Measurements from ENCODE around the gene DCAF6. TPM values are rescaled to one million over a fixed set of nuclear protein-coding genes. Genes with fewer than 3 reads are reported as not detected.

Gene DCAF6
- total RNA-seq, 1 donor from 2014 or later: 42.7 TPM

DNA sequence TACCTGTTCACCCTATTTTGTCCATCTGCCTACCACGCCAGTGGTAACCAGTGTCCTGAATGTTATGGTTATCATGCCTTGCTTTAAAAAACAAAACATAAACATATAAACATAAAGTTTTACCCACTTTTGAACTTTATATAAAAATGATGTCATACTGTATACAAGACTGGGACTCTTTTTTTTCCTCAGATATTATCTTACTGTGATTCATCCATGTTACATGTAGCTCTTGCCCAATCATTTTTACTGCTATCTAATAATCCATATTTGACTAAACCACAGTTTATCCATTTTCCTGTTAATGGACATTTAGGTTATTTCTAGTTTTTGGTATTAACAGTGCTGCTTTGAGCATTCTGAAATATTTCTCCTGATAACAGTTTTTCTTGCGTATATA is 121.4 kb downstream of the DCAF6 start:
- Mint-ChIP-seq H3K4me3 (ENCODE audit: low read depth) (no peak overlapping the region), H3K27ac (no peak overlapping the region), H3K36me3 (ENCODE audit: insufficient read depth) (peaks cover 4% of the 10 kb centered on the region), H3K9me3 (ENCODE audit: low read depth) (no peaks in the 10 kb centered on the region), H3K4me1 (ENCODE audit: low read depth) (no peaks in the 10 kb centered on the region), H3K27me3 (no peaks in the 10 kb centered on the region)
- DNase-seq (ENCODE audit: low spot score, unreplicated experiment): no peak
- TF ChIP-seq, protein P1, sequence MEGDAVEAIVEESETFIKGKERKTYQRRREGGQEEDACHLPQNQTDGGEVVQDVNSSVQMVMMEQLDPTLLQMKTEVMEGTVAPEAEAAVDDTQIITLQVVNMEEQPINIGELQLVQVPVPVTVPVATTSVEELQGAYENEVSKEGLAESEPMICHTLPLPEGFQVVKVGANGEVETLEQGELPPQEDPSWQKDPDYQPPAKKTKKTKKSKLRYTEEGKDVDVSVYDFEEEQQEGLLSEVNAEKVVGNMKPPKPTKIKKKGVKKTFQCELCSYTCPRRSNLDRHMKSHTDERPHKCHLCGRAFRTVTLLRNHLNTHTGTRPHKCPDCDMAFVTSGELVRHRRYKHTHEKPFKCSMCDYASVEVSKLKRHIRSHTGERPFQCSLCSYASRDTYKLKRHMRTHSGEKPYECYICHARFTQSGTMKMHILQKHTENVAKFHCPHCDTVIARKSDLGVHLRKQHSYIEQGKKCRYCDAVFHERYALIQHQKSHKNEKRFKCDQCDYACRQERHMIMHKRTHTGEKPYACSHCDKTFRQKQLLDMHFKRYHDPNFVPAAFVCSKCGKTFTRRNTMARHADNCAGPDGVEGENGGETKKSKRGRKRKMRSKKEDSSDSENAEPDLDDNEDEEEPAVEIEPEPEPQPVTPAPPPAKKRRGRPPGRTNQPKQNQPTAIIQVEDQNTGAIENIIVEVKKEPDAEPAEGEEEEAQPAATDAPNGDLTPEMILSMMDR (IDR thresholded peaks at IDR 0.05; ENCODE audit: unreplicated experiment): no peak

- H3K36me3 Mint-ChIP-seq (ENCODE audit: insufficient read depth): peaks cover 11% of the 10 kb centered on the region
- peaks cover 4% of the 10 kb centered on the region for H3K4me1 Mint-ChIP-seq (ENCODE audit: low read depth)
- no peak overlapping the region for H3K27ac Mint-ChIP-seq
- no peaks in the 10 kb centered on the region for H3K9me3 Mint-ChIP-seq (ENCODE audit: low read depth)
- TF ChIP-seq, protein P1 (IDR thresholded peaks at IDR 0.05; ENCODE audit: unreplicated experiment): no peak
- H3K4me3 Mint-ChIP-seq (ENCODE audit: low read depth): no peak overlapping the region
- no peaks in the 10 kb centered on the region for H3K27me3 Mint-ChIP-seq
- no peak for DNase-seq (ENCODE audit: low spot score, unreplicated experiment)
Measured at GRCh38 chr1:168064216-168064615, 127.7 kb downstream of the DCAF6 start.

- H3K4me3 Mint-ChIP-seq (ENCODE audit: low read depth): no peak overlapping the region
- H3K36me3 Mint-ChIP-seq (ENCODE audit: insufficient read depth): peaks cover 13% of the 10 kb centered on the region
- DNase-seq (ENCODE audit: low spot score, unreplicated experiment): no peak
- peaks cover 4% of the 10 kb centered on the region for H3K4me1 Mint-ChIP-seq (ENCODE audit: low read depth)
- TF ChIP-seq, protein P1 (IDR thresholded peaks at IDR 0.05; ENCODE audit: unreplicated experiment): no peak
- H3K27ac Mint-ChIP-seq: no peak overlapping the region
- no peaks in the 10 kb centered on the region for H3K9me3 Mint-ChIP-seq (ENCODE audit: low read depth)
- no peaks in the 10 kb centered on the region for H3K27me3 Mint-ChIP-seq
Measured at GRCh38 chr1:168065506-168065905, 129.0 kb downstream of the DCAF6 start.

DNA sequence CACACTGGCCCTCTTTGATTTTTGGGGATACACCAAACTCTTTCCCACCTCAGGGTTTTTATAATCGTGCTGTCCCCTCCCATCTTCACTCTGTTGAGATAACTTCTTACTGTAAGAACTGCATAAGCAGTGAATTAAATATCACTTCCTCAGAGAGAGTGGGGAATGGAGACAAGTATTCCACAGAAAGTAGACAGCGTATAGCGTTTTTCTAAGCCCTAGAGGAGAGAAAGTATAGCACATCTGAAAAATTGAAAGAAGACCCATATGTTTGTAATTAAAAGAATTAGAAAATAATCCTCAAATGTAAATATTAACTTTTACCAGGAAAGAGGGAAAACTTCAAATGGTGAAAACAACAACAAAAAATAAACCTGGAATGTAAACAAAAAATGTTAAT is 132.9 kb downstream of the DCAF6 start:
- TF ChIP-seq, protein P1 (IDR thresholded peaks at IDR 0.05; ENCODE audit: unreplicated experiment): no peak
- Mint-ChIP-seq H3K27ac (no peak overlapping the region), H3K4me3 (ENCODE audit: low read depth) (no peak overlapping the region), H3K9me3 (ENCODE audit: low read depth) (no peaks in the 10 kb centered on the region), H3K27me3 (no peaks in the 10 kb centered on the region), H3K4me1 (ENCODE audit: low read depth) (peaks cover 4% of the 10 kb centered on the region), H3K36me3 (ENCODE audit: insufficient read depth) (peaks cover 31% of the 10 kb centered on the region)
- DNase-seq (ENCODE audit: low spot score, unreplicated experiment): no peak

DNA sequence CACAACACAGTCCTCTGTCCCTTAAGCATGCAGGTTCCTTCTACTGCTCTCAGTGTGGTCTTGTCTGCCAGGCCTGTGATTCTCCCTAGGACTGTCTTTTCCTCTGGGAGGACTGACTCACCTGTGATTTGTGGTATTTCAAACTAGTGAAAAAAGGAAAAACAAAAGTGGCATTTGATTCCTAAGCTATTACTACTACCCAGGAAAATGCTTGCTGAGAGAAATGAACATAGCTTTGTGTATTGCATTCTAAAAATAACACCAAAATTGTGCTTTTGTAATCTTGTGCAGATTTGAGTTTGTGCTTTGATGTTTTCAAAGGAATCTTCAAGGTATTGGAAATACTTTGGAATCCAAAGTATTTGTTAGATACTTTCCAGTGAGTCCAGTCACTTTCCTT is 143.3 kb downstream of the DCAF6 start:
- Mint-ChIP-seq H3K27ac (no peak overlapping the region), H3K36me3 (ENCODE audit: insufficient read depth) (peaks cover 19% of the 10 kb centered on the region), H3K9me3 (ENCODE audit: low read depth) (no peaks in the 10 kb centered on the region), H3K4me3 (ENCODE audit: low read depth) (no peak overlapping the region), H3K27me3 (no peaks in the 10 kb centered on the region), H3K4me1 (ENCODE audit: low read depth) (peaks cover 3% of the 10 kb centered on the region)
- no peak for DNase-seq (ENCODE audit: low spot score, unreplicated experiment)
- TF ChIP-seq, protein P1 (IDR thresholded peaks at IDR 0.05; ENCODE audit: unreplicated experiment): no peak
